GM10248 (cell line): Measurements from ENCODE around the gene NELL2.
"Not testable (repeated sequence)": the region's sequence is repeated elsewhere in the genome, so short reads cannot be mapped to it uniquely, and the experiment has no call there.

Experiments
- CTCF ChIA-PET: fragments of 300-600 bp; sonication (Branson Sonifier 250); formaldehyde crosslinking; extraction: SDS; loops from one replicate; lab custom pipeline; 2021; ENCODE audit warnings: antibody characterized with exemption; lab: Yijun Ruan, JAX
- POLR2A ChIA-PET: fragments of 350-650 bp; sonication (Branson Sonifier 250); formaldehyde crosslinking; extraction: SDS; loops from one replicate; lab custom pipeline; 2020; ENCODE audit warnings: antibody characterized with exemption; lab: Yijun Ruan, JAX
- DNase-seq: peaks from one replicate; pipeline ENCODE4 v3.0.0; 2012; ENCODE audit errors: extremely low spot score
- CTCF ChIP-seq: IDR thresholded peaks from 2 replicates; pipeline ENCODE4 v1.5.1; 2012; ENCODE audit warnings: mild to moderate bottlenecking, low read depth; ENCODE audit errors: extremely low read depth, missing control alignments, control extremely low read depth

The NELL2 gene

DNA sequence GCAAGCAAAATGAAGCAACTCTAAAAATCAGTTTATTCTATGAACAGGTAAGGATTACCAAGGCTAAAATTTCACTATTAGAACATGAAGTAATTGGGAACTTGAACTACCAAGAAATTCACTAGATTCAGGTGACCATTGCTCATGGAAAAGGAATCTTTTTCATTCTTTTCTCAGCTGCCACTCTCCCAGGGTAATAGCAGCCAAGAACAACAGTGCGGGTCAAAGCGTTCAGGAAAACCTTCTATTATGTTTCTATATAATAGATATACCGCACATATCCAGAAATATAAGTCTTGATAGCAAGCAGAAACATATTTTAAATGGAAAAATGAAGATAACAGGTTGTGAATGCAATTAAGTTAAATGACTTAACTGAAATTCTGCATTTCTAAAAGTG is 125.6 kb downstream of the NELL2 start:
- ChIA-PET CTCF (no interaction called here), POLR2A (no interaction called here)
- DNase-seq: no peak
- no peak for TF ChIP-seq CTCF

DNA sequence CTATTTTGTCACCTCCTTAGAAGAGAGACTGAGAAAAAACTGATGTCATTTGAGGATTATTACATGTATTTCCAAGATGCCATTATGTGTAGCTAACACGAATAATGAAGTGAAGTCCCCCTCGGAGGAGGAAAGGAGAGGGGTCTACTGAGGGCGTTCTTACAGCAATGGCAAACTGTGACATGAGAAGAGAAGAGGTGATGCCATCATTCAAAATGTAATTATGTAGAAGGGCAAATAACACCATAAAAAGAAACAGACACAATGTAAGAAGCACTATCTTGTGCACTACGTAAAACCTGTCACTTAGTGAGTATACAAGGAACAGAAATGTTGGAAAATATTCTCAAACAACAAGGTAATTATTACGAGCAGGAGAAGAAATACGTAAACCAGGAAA is 126.5 kb downstream of the NELL2 start:
- ChIA-PET CTCF (no interaction called here), POLR2A (no interaction called here)
- DNase-seq: no peak
- no peak for TF ChIP-seq CTCF

- DNase-seq: no peak
- ChIA-PET CTCF (no interaction called here), POLR2A (no interaction called here)
- no peak for TF ChIP-seq CTCF
Observed at GRCh38 chr12:44748950-44749468, 127.1 kb downstream of the NELL2 start.

DNA sequence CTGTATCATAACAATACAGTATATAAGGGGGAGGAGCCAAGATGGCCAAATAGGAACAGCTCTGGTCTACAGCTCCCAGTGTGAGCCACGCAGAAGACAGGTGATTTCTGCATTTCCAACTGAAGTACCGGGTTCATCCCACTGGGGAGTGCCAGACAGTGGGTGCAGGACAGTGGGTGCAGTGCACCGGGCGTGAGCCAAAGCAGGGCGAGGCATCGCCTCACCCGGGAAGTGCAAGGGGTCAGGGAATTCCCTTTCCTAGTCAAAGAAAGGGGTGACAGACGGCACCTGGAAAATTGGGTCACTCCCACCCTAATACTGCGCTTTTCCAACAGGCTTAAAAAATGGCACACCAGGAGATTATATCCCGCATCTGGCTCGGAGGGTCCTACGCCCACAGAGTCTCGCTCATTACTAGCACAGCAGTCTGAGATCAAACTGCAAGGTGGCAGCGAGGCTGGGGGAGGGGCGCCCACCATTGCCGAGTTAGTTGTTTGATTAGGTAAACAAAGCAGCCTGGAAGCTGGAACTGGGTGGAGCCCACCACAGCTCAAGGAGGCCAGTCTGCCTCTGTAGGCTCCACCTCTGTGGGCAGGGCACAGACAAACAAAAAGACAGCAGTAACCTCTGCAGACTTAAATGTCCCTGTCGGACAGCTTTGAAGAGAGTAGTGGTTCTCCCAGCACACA is 134.7 kb downstream of the NELL2 start:
- CTCF ChIA-PET: interaction anchor here (0.6 kb wide), 1 partner anchor 9 kb away, joined by 3 read pairs; no protein-coding TSS in a partner anchor
- DNase-seq, POLR2A ChIA-PET: not testable (repeated sequence)

- no peak for DNase-seq
- ChIA-PET CTCF (interaction anchor here (1.5 kb wide), 1 partner anchor 117 kb away, joined by 3 read pairs; no protein-coding TSS in a partner anchor), POLR2A (no interaction called here)
- no peak for TF ChIP-seq CTCF
Observed at GRCh38 chr12:44738051-44738450, 138.1 kb downstream of the NELL2 start.

DNA sequence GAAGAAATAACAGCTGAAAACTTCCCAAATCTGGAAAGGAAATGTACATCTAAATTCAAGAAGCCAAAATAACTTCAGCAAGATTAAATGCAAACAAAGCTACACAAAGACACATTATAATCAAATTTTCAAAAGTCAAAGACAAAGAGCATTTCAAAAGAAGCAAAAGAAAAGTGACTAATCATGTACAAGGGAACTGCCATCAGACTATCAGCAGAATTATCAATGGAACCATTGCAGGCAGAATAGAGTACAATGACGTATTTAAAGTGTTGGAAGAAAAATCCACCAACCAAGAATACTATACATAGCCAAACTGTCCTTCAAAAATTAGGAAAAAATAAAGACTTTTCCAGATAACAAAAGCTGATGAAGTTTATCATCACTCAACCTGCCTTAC is 147.5 kb downstream of the NELL2 start:
- ChIA-PET POLR2A (no interaction called here), CTCF (interaction anchor here (1.6 kb wide), 1 partner anchor 11 kb away, joined by 4 read pairs; no protein-coding TSS in a partner anchor)
- no peak for TF ChIP-seq CTCF
- DNase-seq: no peak

DNA sequence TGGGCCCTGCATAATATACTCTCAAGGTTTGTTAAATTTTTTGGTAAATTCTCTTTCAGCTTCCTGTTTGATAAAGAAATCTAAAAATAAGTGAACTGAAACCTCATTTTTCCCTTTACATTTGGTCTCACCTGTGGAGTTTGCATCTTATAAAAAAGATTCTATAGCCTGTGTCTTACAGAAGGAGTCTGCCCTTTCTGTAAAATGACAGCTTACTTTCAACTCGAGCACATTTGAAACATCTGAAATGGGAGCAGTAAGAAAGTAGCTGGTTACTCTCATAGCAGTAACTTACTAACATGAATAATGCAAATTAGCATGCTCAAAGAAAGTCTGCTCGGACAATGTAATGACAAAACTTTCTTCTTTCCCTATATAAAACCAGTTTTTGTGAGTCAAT is 155.8 kb downstream of the NELL2 start:
- no peak for TF ChIP-seq CTCF
- POLR2A ChIA-PET: no interaction called here
- CTCF ChIA-PET: no interaction called here
- DNase-seq: no peak
